Astrocyte of the spinal cord (primary cell): Measurements from ENCODE around the gene MROH9.

Experiments
- DNase-seq: peaks from one replicate; pipeline ENCODE4 v3.0.0; 2011; ENCODE audit warnings: low read depth, low spot score
- H3K4me3 ChIP-seq: 2 replicates; pipeline ENCODE4 v1.5.1; 2011; ENCODE audit warnings: low read depth, mild to moderate bottlenecking, low read length, moderate library complexity
- CTCF ChIP-seq: IDR thresholded peaks from 2 replicates; pipeline ENCODE4 v1.5.1; 2012; ENCODE audit warnings: low read depth, mild to moderate bottlenecking, low read length, inconsistent platforms
- in situ Hi-C: cut with HindIII; loops from 2 replicates; pipeline ENCODE4 v1.10.0; 2017; ENCODE audit warnings: low sequenced_read_pairs

MROH9 gene

GRCh38 chr1:171037626-171038025 lies 102.3 kb downstream of the MROH9 start:
- in situ Hi-C loops = no loop called here
- DNase-seq = no peak
- no peak overlapping the region for H3K4me3 ChIP-seq
- TF ChIP-seq CTCF = no peak

- no peak overlapping the region for H3K4me3 ChIP-seq
- no peak for DNase-seq
- TF ChIP-seq CTCF = no peak
- in situ Hi-C loops = no loop called here
These were observed 103.0 kb downstream of the MROH9 start for GRCh38 chr1:171038284-171038683.

- in situ Hi-C loops = no loop called here
- no peak for DNase-seq
- no peak overlapping the region for H3K4me3 ChIP-seq
- TF ChIP-seq CTCF = no peak
These were observed 112.7 kb downstream of the MROH9 start for GRCh38 chr1:171048014-171048413.

GRCh38 chr1:171052977-171053376 lies 117.6 kb downstream of the MROH9 start:
- no peak for TF ChIP-seq CTCF
- in situ Hi-C loops = no loop called here
- H3K4me3 ChIP-seq = no peak overlapping the region
- DNase-seq = no peak

GRCh38 chr1:171055966-171056643 lies 120.8 kb downstream of the MROH9 start:
- DNase-seq = no peak
- no peak for TF ChIP-seq CTCF
- no peak overlapping the region for H3K4me3 ChIP-seq
- in situ Hi-C loops = no loop called here

- no peak for TF ChIP-seq CTCF
- no peak for DNase-seq
- no peak overlapping the region for H3K4me3 ChIP-seq
- in situ Hi-C loops = no loop called here
These were observed 126.2 kb downstream of the MROH9 start for GRCh38 chr1:171061425-171062143.
